Pancreas (tissue), 10 donors: Measurements from ENCODE around the gene SNIP1. TPM values are rescaled to one million over a fixed set of nuclear protein-coding genes. Genes with fewer than 3 reads are reported as not detected.
"Not testable (repeated sequence)": the region's sequence is repeated elsewhere in the genome, so short reads cannot be mapped to it uniquely, and the experiment has no call there.

Experiments
- ATAC-seq, 4 donors: fragments of 200-7000 bp; cut with Tn5 transposase; one replicate each; pipeline versions ENCODE4 v1.8.0 to v1.9.1; 2020; ENCODE audit warnings: mild to moderate bottlenecking in 4 of 4, moderate library complexity in 4 of 4
- DNase-seq, 6 donors: peaks; one replicate each; pipeline ENCODE4 v3.0.0-alpha.2; 2020
- FAIRE-seq: peaks from 2 replicates; lab custom pipeline; 2012; peaks lifted over from hg19 to GRCh38; lab: Jason Lieb, UNC
- H3K27ac ChIP-seq, 4 donors: fragments of 200-600 bp; sonication (generic); 1 replicate in 3 of 4; 2 replicates in 1 of 4; pipeline versions ENCODE4 v1.5.0 to v1.8.0; 2020
- H3K27me3 ChIP-seq, 4 donors: fragments of 200-600 bp; one replicate each; pipeline ENCODE4 v1.8.0; 2021
- H3K36me3 ChIP-seq, 3 donors: fragments of 200-600 bp; sonication (generic) in 1 of 3; one replicate each; pipeline versions ENCODE4 v1.5.0 to v1.8.0; 2020 to 2021
- H3K4me1 ChIP-seq, 3 donors: fragments of 200-600 bp; one replicate each; pipeline ENCODE4 v1.8.0; 2021
- H3K4me3 ChIP-seq, 4 donors: fragments of 200-600 bp; sonication (generic) in 2 of 4; one replicate each; pipeline versions ENCODE4 v1.5.0 to v1.8.0; 2020 to 2021
- H3K9me3 ChIP-seq, 4 donors: fragments of 200-600 bp; one replicate each; pipeline ENCODE4 v1.8.0; 2021
- CTCF ChIP-seq, 4 donors: fragments of 200-600 bp; sonication (generic) in 3 of 4; IDR thresholded peaks; one replicate each; pipeline versions ENCODE4 v1.5.0 to v1.8.0; 2021; ENCODE audit warnings: antibody characterized with exemption in 4 of 4
- WGBS, 2 donors: extraction: QIAGEN DNeasy Blood & Tissue Kit; methylation state at CpG; one replicate each; pipeline ENCODE4 v1.1.7; 2013; 5-methylcytosine and 5-hydroxymethylcytosine counted together
- intact Hi-C, 3 donors: fragments of 100-400 bp; cut with DNase I; formaldehyde crosslinking; loops; one replicate each; pipeline versions ENCODE4 v1.11.1 to v1.14.2; 2022
- polyA plus RNA-seq, 2 donors: library from polyadenylated mRNA; stranded (reverse); fragments of 200-250 nt; gene quantifications; one replicate each; pipeline ENCODE4 v1.2.3, GENCODE V29; 2013
- total RNA-seq, 6 donors: library from RNA; stranded (reverse); fragmentation: NEBNext Ultra II Directional in 4 of 6; extraction: Animal tissue kit (Norgen Biotek cat#: 25700) in 4 of 6; gene quantifications; one replicate each; pipeline versions ENCODE4 v1.2.1 to v1.2.4, GENCODE V29; 2021 to 2023
- donor health status: healthy with polysubstance abuse.
- donor health status: DM: no; HTN: no; CAD: no; lungs with moderate emphysema.
- donor health status: DM: no; HTN: no; CAD: no.
- donor health status: control.
- donor health status: control.
- donor health status: Bipolar disorder and iron deficiency.
- donor health status: DM: yes; HTN: yes; CAD: no.
- donor health status: DM: no; HTN: no; CAD: no.
- donor health status: DM: no; HTN: no; CAD: no.
- donor health status: DM: yes; HTN: yes; CAD: no.

Gene SNIP1
- total and polyA plus RNA-seq, 8 donors: 2.7 to 7.8 (median 6.8) TPM

DNA sequence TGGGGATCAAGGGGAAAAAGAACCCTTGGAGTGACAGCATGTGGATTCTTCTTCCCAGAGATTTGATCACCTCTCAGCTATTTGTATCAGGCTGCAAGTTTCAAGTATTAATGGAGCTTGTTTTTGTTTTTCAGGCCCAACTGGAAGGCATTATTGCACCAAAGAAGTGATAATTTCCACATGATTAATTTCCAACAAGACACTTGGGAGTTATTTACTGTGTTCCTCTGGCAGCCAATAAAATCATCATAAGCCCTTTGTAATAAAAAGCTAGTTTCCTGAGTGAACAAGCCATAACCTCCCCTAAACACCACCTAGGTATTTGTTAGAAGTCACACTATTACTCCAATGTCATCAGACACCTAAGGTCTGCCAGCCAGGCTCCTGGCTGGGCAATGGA lies 10.8 kb upstream of the SNIP1 start:
- FAIRE-seq: no peak
- Histone ChIP-seq H3K27me3 (no peaks in the 10 kb centered on the region), H3K4me1 (no peaks in the 10 kb centered on the region), H3K27ac (no peak overlapping the region), H3K4me3 (no peak overlapping the region), H3K36me3 (peaks cover 0 to 58% (median 35%) of the 10 kb centered on the region in 3 donors), H3K9me3 (no peaks in the 10 kb centered on the region)
- DNase-seq: no peak
- ATAC-seq: no peak
- no peak for TF ChIP-seq CTCF (IDR thresholded peaks at IDR 0.05)
- intact Hi-C loops: no loop called here

DNA sequence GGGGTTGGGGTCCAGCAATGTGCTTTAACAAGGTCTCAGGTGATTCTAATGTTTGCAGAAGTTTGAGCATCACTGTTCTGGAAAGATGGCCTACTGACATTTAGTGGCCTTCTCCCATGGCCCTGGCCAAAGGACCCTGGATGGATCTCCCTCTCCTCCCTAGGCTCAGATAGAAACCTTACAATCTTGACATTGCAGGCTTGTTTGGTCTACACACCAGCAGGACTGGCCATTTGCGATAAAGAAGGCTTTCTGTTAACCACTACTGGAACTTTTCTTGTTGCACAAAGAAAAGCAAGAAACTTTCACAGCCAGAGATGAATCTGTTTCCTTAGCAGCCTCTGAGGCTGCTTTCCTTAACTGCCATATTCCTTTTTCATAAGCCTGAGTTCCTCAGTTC lies 8.9 kb upstream of the SNIP1 start:
- Histone ChIP-seq H3K4me3 (no peak overlapping the region), H3K27ac (no peak overlapping the region), H3K27me3 (no peaks in the 10 kb centered on the region), H3K36me3 (peaks cover 0 to 38% (median 24%) of the 10 kb centered on the region in 3 donors), H3K9me3 (no peaks in the 10 kb centered on the region), H3K4me1 (no peaks in the 10 kb centered on the region)
- intact Hi-C loops: no loop called here
- ATAC-seq (no peak), DNase-seq (no peak), FAIRE-seq (no peak)
- TF ChIP-seq CTCF (IDR thresholded peaks at IDR 0.05): no peak
- WGBS, 2 donors: 81 to 86% methylated on average over 1 of the region's 1 CpG

GRCh38 chr1:37561133-37562132 lies 7.3 kb upstream of the SNIP1 start:
- ATAC-seq: no peak
- intact Hi-C loops: no loop called here
- no peak overlapping the region for H3K4me3 ChIP-seq
- no peak for DNase-seq
- no peak overlapping the region for H3K27ac ChIP-seq
- no peaks in the 10 kb centered on the region for H3K9me3 ChIP-seq
- peaks cover 0 to 23% (median 15%) of the 10 kb centered on the region in 3 donors for H3K36me3 ChIP-seq
- peak in 1 of 4 donors; percentile 11 for TF ChIP-seq CTCF (IDR thresholded peaks at IDR 0.05)
- H3K4me1 ChIP-seq: peaks cover 0 to 7% (median 2%) of the 10 kb centered on the region in 3 donors
- WGBS, 2 donors: 94 to 96% methylated on average over 21 of the region's 21 CpGs
- no peak for FAIRE-seq
- no peaks in the 10 kb centered on the region for H3K27me3 ChIP-seq

- 77 to 83% methylated on average over 10 of the region's 10 CpGs for WGBS, 2 donors
- TF ChIP-seq CTCF (IDR thresholded peaks at IDR 0.05): no peak
- DNase-seq (no peak), ATAC-seq (no peak), FAIRE-seq (no peak)
- no peak overlapping the region for H3K27ac ChIP-seq
- no peak overlapping the region for H3K4me3 ChIP-seq
- H3K4me1 ChIP-seq: peaks cover 0 to 8% (median 3%) of the 10 kb centered on the region in 3 donors
- intact Hi-C loops: no loop called here
- H3K9me3 ChIP-seq: no peaks in the 10 kb centered on the region
- no peaks in the 10 kb centered on the region for H3K27me3 ChIP-seq
- peaks cover 0 to 14% (median 7%) of the 10 kb centered on the region in 3 donors for H3K36me3 ChIP-seq
Measured at GRCh38 chr1:37560401-37561132, 6.5 kb upstream of the SNIP1 start.

DNA sequence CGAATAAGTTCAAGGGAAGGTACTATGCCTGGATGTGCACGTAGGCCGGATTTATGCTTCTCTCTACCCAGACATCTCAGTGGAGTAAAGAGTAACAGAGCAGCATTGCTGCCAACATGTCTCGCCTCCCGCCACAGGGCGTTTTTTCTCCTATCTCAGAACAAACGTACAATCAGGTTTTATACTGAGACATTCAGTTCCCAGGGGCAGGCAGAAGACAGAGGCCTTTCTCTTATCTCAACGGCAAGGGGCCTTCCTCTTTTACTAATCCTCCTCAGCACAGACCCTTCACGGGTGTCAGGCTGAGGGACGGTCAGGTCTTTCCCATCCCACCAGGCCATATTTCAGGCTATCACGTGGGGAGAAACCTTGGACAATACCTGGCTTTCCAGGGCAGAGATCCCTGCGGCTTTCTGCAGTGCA lies 5.9 kb upstream of the SNIP1 start:
- H3K4me3 ChIP-seq, intact Hi-C loops, FAIRE-seq, H3K27ac ChIP-seq, H3K4me1 ChIP-seq, H3K36me3 ChIP-seq, H3K9me3 ChIP-seq, ATAC-seq, DNase-seq, H3K27me3 ChIP-seq: not testable (repeated sequence)
- WGBS, 2 donors: 54 to 56% methylated on average over 12 of the region's 12 CpGs
